OCI-LY1 (cell line): ENCODE measurements around the gene CHPF2.

Experiments
- EZH2 ChIP-seq: fragments of 200-600 bp; sonication (generic), shearing (Covaris generic); IDR thresholded peaks from 2 replicates; pipeline ENCODE4 v1.8.0; 2017; ENCODE audit warnings: borderline replicate concordance, mixed run types, mild to moderate bottlenecking, antibody characterized with exemption, low read length, moderate library complexity, mixed read lengths
- TF ChIP-seq, protein P1 (sequence below): fragments of 200-600 bp; sonication (generic), shearing (Covaris generic); IDR thresholded peaks from 2 replicates; pipeline ENCODE4 v1.5.1; 2017; ENCODE audit warnings: mild to moderate bottlenecking, antibody characterized with exemption, low read length, moderate library complexity, mixed read lengths

DNA sequence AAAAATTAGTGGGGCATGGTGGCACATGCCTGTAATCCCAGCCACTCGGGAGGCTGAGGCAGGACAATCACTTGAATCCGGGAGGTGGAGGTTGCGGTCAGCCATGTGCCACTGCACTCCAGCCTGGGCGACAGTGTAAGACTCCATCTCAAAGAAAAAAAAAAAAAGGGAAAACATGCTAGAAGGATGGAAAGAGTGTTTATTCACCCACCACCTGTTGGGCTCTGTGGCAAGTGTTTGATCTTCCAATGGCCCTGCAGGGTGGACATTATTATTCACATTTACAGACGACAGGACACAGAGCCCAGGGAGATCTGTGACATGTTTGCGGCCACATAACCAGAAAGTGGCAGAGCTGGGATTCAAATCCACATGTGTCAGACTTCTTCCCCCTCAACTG, 49.4 kb downstream of the CHPF2 start:
- TF ChIP-seq, protein P1, sequence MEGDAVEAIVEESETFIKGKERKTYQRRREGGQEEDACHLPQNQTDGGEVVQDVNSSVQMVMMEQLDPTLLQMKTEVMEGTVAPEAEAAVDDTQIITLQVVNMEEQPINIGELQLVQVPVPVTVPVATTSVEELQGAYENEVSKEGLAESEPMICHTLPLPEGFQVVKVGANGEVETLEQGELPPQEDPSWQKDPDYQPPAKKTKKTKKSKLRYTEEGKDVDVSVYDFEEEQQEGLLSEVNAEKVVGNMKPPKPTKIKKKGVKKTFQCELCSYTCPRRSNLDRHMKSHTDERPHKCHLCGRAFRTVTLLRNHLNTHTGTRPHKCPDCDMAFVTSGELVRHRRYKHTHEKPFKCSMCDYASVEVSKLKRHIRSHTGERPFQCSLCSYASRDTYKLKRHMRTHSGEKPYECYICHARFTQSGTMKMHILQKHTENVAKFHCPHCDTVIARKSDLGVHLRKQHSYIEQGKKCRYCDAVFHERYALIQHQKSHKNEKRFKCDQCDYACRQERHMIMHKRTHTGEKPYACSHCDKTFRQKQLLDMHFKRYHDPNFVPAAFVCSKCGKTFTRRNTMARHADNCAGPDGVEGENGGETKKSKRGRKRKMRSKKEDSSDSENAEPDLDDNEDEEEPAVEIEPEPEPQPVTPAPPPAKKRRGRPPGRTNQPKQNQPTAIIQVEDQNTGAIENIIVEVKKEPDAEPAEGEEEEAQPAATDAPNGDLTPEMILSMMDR, result no peak
- TF ChIP-seq EZH2, result no peak
